Duodenal mucosa (tissue), 2 donors: Measurements from ENCODE around the gene PARP12.
A peak's percentile ranks its signal among the peaks of the same experiment; 100 is the strongest.

Source experiments
- H3K27ac ChIP-seq: one replicate; pipeline ENCODE4 v1.7.0; 2013; ENCODE audit warnings: low read depth, low read length
- H3K27me3 ChIP-seq, 2 donors: one replicate each; pipeline ENCODE4 v1.7.0; 2013; ENCODE audit warnings: low read length in 2 of 2, control low read depth in 1 of 2; ENCODE audit not compliant: insufficient read depth in 2 of 2, control insufficient read depth in 1 of 2
- H3K36me3 ChIP-seq, 2 donors: one replicate each; pipeline ENCODE4 v1.7.0; 2013; ENCODE audit warnings: low read length in 2 of 2, control low read depth in 1 of 2; ENCODE audit not compliant: insufficient read depth in 2 of 2, control insufficient read depth in 1 of 2
- H3K4me1 ChIP-seq, 2 donors: one replicate each; pipeline ENCODE4 v1.7.0; 2013; ENCODE audit warnings: low read length in 2 of 2, control low read depth in 1 of 2; ENCODE audit not compliant: insufficient read depth in 2 of 2, control insufficient read depth in 1 of 2
- H3K4me3 ChIP-seq, 2 donors: one replicate each; pipeline ENCODE4 v1.7.0; 2013; ENCODE audit warnings: low read length in 2 of 2, low read depth in 1 of 2
- H3K9ac ChIP-seq, 2 donors: one replicate each; pipeline ENCODE4 v1.7.0; 2013; ENCODE audit warnings: low read length in 2 of 2, low read depth in 1 of 2
- H3K9me3 ChIP-seq, 2 donors: one replicate each; pipeline ENCODE4 v1.7.0; 2013; ENCODE audit warnings: low read length in 2 of 2, control low read depth in 1 of 2; ENCODE audit not compliant: control insufficient read depth in 1 of 2

PARP12 gene

DNA sequence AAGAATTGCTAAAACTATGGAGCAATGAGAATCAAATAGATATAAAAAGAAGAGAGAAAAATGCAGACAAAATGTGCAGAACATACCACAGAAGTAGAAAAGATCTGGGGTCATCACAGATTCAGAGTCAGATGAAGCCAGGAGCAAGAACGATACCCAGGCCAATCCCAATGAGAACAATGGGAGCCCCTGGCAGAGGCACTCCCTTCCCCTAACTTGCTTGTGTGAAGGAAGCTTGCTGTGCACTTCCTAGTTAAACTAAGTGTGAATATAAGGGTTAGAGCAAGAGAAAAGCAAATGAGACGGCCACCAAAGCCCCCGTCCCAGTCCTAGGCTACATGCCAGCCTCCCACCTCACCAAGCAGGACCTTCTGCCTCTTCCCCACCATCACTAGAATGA lies 12.7 kb downstream of the PARP12 start:
- H3K4me1 ChIP-seq, result peaks cover 34 to 50% of the 10 kb centered on the region in 2 donors
- H3K9me3 ChIP-seq, result no peaks in the 10 kb centered on the region
- no peak overlapping the region for H3K4me3 ChIP-seq
- H3K27ac ChIP-seq, result no peak overlapping the region
- no peaks in the 10 kb centered on the region for H3K27me3 ChIP-seq
- peaks cover 9 to 25% of the 10 kb centered on the region in 2 donors for H3K36me3 ChIP-seq
- H3K9ac ChIP-seq, result no peak overlapping the region

DNA sequence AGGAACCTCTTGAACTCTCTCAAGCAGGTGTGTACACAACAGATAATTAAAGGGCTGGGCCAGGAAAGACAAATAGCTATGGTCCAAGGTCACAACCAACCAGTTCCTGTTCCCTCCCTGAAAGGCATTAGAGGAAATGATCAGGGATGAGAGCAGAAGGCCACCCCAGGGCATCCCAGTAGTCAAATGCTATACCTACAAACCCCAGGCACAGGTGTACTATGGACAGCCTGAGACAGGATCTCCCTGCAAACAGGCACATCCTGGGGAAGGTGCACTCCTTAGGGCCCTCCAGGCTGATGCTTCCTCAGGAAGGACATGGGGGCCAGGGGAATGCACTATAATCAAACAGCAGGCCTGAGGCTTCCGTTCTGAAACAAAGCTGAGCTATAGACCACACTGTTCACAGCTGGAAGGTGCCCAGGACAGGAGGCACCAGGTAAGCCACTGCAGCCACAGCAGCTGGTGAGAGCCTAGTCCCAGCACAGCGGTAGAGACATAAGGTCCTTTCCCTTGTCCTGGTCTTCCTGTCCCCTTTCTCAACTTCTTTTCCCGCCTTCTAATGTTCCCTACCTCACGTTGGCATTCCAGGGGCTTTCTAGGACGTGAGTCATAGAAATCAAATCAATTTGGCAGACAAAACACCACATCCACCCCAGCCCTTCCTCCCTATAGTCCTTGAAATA lies 13.3 kb downstream of the PARP12 start:
- peak overlapping the region; percentile 47 for H3K27ac ChIP-seq
- H3K27me3 ChIP-seq, result no peaks in the 10 kb centered on the region
- H3K9me3 ChIP-seq, result no peaks in the 10 kb centered on the region
- peak overlapping the region in 1 of 2 donors; percentile 1 for H3K9ac ChIP-seq
- H3K36me3 ChIP-seq, result peaks cover 9 to 27% of the 10 kb centered on the region in 2 donors
- peak overlapping the region in 1 of 2 donors; percentile 33 for H3K4me3 ChIP-seq
- H3K4me1 ChIP-seq, result peaks cover 34 to 48% of the 10 kb centered on the region in 2 donors

DNA sequence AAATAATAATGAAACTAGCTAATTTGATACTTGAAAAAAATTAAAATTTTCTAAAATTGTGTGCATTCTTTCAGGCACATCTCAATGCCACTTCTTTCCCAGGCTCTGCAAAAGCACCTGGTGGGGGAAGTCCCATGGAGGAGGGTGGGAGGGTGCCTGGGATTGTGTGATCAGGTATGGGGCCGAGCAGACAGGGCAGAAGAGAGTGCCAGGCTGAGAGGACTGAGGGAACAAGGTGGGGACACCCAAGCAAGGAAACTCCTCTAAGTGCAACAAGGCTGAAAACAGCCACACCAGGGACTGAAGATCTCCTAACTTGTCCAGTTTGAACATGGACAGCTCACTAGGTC lies 13.8 kb downstream of the PARP12 start:
- peaks cover 9 to 25% of the 10 kb centered on the region in 2 donors for H3K36me3 ChIP-seq
- H3K4me3 ChIP-seq, result peak overlapping the region in 1 of 2 donors; percentile 33
- no peaks in the 10 kb centered on the region for H3K9me3 ChIP-seq
- H3K27me3 ChIP-seq, result no peaks in the 10 kb centered on the region
- H3K4me1 ChIP-seq, result peaks cover 30 to 43% of the 10 kb centered on the region in 2 donors
- H3K27ac ChIP-seq, result no peak overlapping the region
- H3K9ac ChIP-seq, result no peak overlapping the region

DNA sequence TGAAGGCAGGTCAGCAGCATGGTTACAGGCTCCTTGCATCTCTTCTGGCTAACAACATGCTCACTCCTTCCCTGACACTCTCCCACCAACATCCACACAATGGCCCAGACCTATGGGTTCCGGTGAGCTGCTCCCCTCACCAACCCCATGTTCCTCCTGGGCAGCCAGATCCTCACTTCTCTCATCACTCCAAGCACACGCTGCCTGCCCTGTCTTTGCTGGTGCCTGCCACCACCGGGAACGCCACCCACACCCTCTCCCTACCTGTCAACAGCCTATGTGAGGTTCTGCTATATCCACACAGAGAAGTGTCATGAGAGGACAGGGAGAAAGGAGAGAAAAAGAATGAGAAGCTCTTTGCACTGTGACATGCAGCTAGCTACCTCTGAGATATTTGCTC lies 14.6 kb downstream of the PARP12 start:
- no peaks in the 10 kb centered on the region for H3K27me3 ChIP-seq
- no peak overlapping the region for H3K4me3 ChIP-seq
- H3K4me1 ChIP-seq, result peaks cover 30 to 43% of the 10 kb centered on the region in 2 donors
- no peak overlapping the region for H3K27ac ChIP-seq
- H3K36me3 ChIP-seq, result peaks cover 9 to 19% of the 10 kb centered on the region in 2 donors
- H3K9ac ChIP-seq, result no peak overlapping the region
- no peaks in the 10 kb centered on the region for H3K9me3 ChIP-seq

DNA sequence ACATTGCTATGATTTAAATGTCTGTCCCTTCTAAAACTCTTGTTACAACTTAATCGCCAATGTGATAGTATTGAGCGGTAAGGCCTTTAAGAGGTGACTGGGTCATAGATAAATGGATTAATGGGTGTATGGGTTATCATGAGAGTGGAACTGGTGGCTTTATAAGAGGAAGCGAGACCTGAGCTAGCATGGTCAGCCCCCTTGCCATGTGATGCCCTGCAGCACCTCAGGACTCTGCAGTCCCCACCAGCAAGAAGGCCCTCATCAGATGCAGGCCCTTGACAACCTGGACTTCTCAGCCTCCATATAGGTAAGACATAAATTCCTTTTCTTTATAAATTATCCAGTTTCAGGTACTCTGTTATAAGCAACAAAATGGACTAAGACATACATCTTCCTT lies 15.6 kb downstream of the PARP12 start:
- H3K9ac ChIP-seq, result no peak overlapping the region
- no peak overlapping the region for H3K4me3 ChIP-seq
- H3K27ac ChIP-seq, result no peak overlapping the region
- H3K9me3 ChIP-seq, result no peaks in the 10 kb centered on the region
- H3K36me3 ChIP-seq, result peaks cover 12 to 19% of the 10 kb centered on the region in 2 donors
- H3K4me1 ChIP-seq, result peaks cover 30 to 43% of the 10 kb centered on the region in 2 donors
- no peaks in the 10 kb centered on the region for H3K27me3 ChIP-seq

DNA sequence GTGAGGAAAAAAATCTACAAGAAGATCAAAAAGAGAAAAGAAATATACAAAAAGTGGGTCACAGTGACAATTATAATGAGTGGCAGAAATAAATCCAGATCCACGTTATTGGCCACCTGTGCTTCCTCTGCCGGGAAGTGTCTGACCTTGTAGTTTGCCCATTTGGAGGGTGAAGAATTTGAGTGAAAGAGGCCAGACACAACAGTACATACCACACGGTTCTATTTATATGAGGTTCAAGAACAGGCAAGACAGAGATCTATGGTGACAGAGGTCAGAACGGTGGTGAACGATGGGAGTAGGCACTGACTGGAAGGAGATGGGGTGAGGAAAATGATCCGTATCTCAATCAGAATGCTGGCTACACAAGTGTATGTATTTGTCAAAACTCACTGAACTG lies 17.1 kb downstream of the PARP12 start:
- no peak overlapping the region for H3K9ac ChIP-seq
- peaks cover 30 to 43% of the 10 kb centered on the region in 2 donors for H3K4me1 ChIP-seq
- no peak overlapping the region for H3K27ac ChIP-seq
- H3K4me3 ChIP-seq, result no peak overlapping the region
- peaks cover 22 to 24% of the 10 kb centered on the region in 2 donors for H3K36me3 ChIP-seq
- H3K9me3 ChIP-seq, result no peaks in the 10 kb centered on the region
- no peaks in the 10 kb centered on the region for H3K27me3 ChIP-seq

DNA sequence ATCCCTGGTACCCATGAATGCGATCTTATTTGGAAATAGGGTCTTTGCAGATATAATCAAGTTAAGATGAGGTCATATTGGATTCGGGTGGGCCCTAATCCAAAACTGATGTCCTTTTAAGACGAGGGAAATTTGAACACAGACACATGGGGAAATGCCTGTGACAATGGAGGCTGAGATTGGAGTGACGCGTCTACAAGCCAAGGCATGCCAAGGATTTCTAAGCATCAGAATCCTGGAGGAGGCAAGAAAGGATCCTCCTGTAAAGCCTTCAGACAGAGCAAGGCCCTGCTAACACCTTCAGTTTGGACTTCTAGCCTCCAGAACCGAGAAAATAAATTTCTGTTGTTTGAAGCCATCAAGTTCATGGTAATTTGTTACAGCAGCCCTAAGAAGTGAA lies 18.5 kb downstream of the PARP12 start:
- H3K27ac ChIP-seq, result no peak overlapping the region
- H3K4me1 ChIP-seq, result peaks cover 20 to 32% of the 10 kb centered on the region in 2 donors
- peaks cover 33 to 35% of the 10 kb centered on the region in 2 donors for H3K36me3 ChIP-seq
- no peak overlapping the region for H3K9ac ChIP-seq
- H3K4me3 ChIP-seq, result no peak overlapping the region
- no peaks in the 10 kb centered on the region for H3K27me3 ChIP-seq
- H3K9me3 ChIP-seq, result no peaks in the 10 kb centered on the region

DNA sequence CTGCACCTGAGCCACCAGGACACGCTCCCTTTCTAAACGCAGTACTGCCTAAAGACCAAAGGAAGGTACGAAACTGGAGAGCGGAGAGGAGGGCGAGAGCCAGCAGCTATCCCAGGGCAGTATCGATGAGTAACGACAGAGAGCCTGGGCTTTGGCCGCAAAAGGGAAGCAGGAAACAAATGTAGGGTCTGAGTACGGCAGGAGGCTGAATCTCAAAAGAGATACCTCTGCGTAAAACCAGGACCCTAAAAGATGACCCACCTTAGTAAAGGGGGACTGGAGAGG lies 20.4 kb downstream of the PARP12 start:
- Histone ChIP-seq H3K4me1 (peaks cover 12 to 17% of the 10 kb centered on the region in 2 donors), H3K9ac (no peak overlapping the region), H3K4me3 (no peak overlapping the region), H3K27ac (no peak overlapping the region), H3K36me3 (peaks cover 42 to 51% of the 10 kb centered on the region in 2 donors), H3K9me3 (no peaks in the 10 kb centered on the region), H3K27me3 (no peaks in the 10 kb centered on the region)

DNA sequence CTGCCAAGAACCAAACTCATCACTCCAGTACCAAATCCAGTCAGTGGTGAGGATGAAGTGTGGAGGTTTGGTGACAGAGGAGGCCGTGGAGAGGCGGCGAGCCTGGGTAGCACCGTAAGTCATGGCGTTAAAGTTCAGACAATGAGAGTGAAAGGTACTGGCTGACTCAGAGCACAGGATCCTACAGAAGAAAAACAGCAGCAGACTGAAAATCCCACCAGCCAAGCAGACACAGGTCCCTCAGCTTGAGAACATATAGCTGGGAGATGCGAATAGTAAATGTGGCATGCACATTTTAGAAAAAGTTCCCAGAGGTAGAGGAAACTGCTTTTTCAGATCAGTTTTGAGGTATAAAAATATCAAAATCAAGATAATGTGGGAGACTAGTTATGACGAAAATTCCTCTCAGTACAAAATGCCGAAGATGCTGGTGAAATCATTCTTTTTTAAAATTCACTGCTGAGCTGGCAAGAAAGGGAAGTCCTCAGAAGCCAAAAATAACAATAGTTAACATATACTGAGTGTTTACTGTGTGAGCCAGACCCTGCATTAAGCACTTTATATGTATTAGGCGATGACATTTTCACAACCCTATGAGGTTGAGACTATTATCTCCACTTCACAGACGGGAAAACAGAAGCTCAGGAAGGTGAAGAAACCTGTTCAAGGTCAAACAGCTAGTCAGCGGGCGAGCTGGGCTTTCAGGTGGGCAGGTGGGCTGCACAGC lies 20.9 kb downstream of the PARP12 start:
- peaks cover 40 to 56% of the 10 kb centered on the region in 2 donors for H3K36me3 ChIP-seq
- H3K27ac ChIP-seq, result no peak overlapping the region
- H3K9me3 ChIP-seq, result no peaks in the 10 kb centered on the region
- no peak overlapping the region for H3K4me3 ChIP-seq
- H3K4me1 ChIP-seq, result peaks cover 14% of the 10 kb centered on the region in 2 donors
- H3K9ac ChIP-seq, result no peak overlapping the region
- H3K27me3 ChIP-seq, result no peaks in the 10 kb centered on the region

DNA sequence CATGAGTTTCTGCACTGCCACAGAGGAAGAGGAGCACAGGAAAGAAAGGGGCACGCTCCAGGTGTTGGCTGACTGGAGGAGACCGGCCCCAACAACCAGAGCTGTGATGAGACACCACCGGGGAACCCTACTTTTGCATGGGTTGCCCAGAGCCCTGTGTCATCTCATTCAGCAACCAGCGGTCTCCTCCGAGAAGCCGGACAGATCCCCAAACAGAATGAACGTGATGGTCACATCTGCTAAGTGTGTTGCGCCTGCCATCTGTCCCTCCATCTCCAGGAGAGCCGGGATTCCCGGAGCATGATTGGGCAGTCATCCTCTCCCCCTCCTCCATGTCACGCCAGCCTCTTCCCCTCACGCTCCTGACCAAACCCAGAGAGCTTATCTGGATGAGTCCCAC lies 22.9 kb downstream of the PARP12 start:
- Histone ChIP-seq H3K27me3 (no peaks in the 10 kb centered on the region), H3K9me3 (no peaks in the 10 kb centered on the region), H3K27ac (no peak overlapping the region), H3K4me3 (no peak overlapping the region), H3K9ac (no peak overlapping the region), H3K4me1 (peaks cover 0 to 6% of the 10 kb centered on the region in 2 donors), H3K36me3 (peaks cover 42 to 56% of the 10 kb centered on the region in 2 donors)
